ENCODE measurements around the gene BBS5.
"Not testable (repeated sequence)": the region's sequence is repeated elsewhere in the genome, so short reads cannot be mapped to it uniquely, and the experiment has no call there.

BBS5 gene

DNA sequence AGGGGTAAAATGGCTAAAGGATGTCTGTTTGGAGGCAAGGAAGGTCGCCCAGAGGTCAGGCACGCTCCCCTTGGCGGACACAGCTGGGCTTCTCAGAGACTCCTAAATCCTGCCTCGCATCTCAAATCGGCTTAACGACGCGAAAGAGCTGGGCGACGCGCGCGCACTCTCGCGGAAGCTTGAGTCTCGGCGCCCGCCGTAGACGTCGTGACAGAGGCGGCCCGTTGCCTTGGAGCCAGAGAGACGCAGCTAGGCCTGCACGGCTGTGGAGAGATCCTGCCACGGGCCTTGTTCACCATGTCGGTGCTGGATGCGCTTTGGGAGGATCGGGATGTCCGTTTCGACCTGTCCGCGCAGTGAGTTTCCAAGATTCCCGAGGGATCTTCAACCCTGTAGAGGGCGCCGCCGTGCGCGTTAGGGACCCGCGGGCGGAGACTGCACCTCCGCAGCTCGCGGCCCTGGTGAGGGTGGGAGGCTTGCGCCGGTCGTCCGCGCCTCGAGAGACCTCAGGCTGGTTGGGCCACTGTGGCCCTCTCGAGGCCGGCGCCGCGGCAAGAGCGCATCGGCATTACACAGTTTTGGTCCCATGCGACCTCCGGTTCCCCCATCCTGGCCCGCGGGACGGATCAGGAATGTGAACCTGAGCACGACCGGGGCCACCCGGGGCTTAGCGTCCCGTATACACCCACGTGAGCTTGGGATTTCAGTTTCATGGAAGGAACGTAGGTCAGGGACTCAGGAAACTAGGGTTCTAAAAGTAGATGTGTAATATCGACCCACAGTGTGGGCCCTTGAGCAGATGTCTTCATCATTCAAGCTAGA lies at the start of gene BBS5:
TSS of gene BBS5 (plus strand) at position 238 of the 822 bp plus-strand sequence. CDS start at position 298, 60 bp downstream.
- peak; percentile 94 for ATAC-seq
- no peaks in the 10 kb centered on the region for H3K27me3 Mint-ChIP-seq
- DNase-seq = peak; percentile 77
- peaks cover 18% of the 10 kb centered on the region for H3K4me1 Mint-ChIP-seq
- no peaks in the 10 kb centered on the region for H3K9me3 Mint-ChIP-seq
- H3K27ac Mint-ChIP-seq = peak within 1 kb of the TSS; percentile 48
- H3K36me3 Mint-ChIP-seq (ENCODE audit: low read depth) = no peaks in the 10 kb centered on the region
- peak within 1 kb of the TSS; percentile 88 for H3K4me3 Mint-ChIP-seq

DNA sequence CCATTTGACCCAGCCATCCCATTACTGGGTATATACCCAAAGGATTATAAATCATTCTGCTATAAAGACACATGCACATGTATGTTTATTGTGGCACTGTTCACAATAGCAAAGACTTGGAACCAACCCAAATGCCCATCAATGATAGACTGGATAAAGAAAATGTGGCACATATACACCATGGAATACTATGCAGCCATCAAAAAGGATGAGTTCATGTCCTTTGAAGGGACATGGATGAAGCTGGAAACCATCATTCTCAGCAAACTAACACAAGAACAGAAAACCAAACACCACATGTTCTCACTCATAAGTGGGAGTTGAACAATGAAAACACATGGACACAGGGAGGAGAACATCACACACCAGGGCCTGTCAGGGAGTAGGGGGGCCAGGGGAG lies 47.5 kb upstream of the BBS5 start:
- not testable (repeated sequence) for ATAC-seq, DNase-seq

DNA sequence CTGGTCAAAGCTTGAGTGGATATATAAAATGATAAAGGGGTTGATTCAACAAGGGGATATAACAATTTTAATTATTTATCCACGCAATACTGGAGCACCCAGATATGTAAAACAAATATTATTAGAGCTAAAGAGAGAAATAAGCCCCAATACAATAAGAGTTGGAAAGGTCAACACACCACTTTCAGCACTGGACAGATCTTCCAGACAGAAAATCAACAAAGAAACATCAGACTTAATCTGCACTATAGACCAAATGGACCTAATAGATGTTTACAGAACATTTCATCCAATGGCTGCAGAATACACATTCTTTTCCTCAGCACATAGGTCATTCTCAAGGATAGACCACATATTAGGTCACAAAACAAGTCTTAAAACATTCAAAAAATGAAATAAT lies 45.1 kb upstream of the BBS5 start:
- peaks cover 19% of the 10 kb centered on the region for H3K27me3 Mint-ChIP-seq
- H3K27ac Mint-ChIP-seq; ATAC-seq; DNase-seq; H3K4me1 Mint-ChIP-seq; H3K36me3 Mint-ChIP-seq (ENCODE audit: low read depth); H3K4me3 Mint-ChIP-seq; H3K9me3 Mint-ChIP-seq: not testable (repeated sequence)

More for the DNA sequence above, 47.5 kb upstream of the BBS5 start:
- not testable (repeated sequence) for H3K9me3 Mint-ChIP-seq; H3K4me3 Mint-ChIP-seq; H3K27ac Mint-ChIP-seq; H3K4me1 Mint-ChIP-seq; H3K36me3 Mint-ChIP-seq (ENCODE audit: low read depth)
- H3K27me3 Mint-ChIP-seq = peaks cover 14% of the 10 kb centered on the region

DNA sequence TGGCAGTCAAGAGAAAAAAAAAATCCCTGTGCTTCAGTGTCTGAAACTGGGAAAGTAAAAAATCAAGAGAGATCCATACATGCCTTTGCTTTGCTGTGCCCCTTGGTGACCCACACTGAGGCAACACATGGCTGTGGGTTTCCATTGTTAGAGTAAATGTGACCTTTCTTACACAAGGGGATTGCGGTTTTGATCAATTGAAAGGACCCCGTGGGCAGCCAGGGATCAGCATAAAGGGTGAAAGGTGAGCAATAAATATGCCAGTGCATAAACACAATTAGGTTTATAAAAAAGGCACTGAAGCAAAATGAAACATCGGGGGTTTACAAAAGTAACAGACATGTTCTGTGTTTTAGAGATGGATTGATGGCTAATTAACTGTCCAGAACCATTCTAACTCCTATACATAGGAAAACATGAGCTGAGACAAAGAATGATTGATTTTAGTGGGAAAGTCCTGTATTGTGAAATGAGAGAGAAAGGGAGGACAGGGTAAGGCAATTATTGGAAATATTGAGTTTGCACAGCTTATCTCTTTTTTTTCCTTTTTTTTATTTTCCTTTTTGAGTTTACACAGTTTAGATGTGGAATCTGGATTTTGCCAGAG lies 40.7 kb upstream of the BBS5 start:
- no peaks in the 10 kb centered on the region for H3K4me1 Mint-ChIP-seq
- H3K9me3 Mint-ChIP-seq = no peaks in the 10 kb centered on the region
- no peak overlapping the region for H3K27ac Mint-ChIP-seq
- no peak overlapping the region for H3K4me3 Mint-ChIP-seq
- DNase-seq (no peak), ATAC-seq (no peak)
- H3K27me3 Mint-ChIP-seq = peaks cover 34% of the 10 kb centered on the region
- no peaks in the 10 kb centered on the region for H3K36me3 Mint-ChIP-seq (ENCODE audit: low read depth)

DNA sequence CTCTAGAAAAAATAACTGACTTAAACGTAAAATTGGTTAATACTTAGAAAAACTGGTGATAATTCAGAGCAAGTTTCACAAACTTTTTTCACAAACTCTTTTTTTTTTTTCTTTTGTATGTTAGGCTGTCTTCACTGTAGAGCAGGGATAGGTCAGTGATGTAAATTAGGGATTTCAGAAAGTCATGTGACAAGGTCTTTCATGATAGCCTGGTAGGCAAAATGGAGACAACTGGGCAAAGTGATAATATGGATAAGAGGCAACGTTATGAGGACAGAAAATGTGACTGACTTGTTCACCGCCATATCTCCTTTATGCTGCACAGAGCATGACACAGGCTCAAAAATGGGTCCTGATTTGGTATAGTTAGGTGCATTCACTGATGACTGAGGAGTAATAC lies 39.4 kb upstream of the BBS5 start:
- Mint-ChIP-seq H3K4me1 (no peaks in the 10 kb centered on the region), H3K36me3 (ENCODE audit: low read depth) (no peaks in the 10 kb centered on the region), H3K27ac (no peak overlapping the region), H3K9me3 (no peaks in the 10 kb centered on the region), H3K27me3 (peaks cover 31% of the 10 kb centered on the region), H3K4me3 (no peak overlapping the region)
- ATAC-seq (no peak), DNase-seq (no peak)

DNA sequence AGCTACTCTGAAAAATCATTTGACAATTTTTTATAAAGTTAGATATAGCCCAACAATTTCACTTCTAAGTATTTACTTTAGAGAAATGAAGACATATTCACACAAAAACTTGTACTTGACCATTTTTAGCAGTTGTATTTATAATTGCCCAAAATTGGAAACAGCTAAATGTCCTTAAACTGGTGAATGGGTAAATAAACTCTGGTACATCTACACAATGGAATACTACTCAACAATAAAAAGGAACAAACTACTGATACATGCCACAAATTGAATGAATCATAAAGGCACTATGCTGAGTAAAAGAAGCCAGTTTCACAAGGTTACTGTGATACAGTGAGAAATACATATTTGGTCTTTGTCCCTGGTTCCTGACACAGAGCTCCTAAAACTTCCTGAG lies 32.8 kb upstream of the BBS5 start:
- Mint-ChIP-seq H3K4me1 (no peaks in the 10 kb centered on the region), H3K36me3 (ENCODE audit: low read depth) (no peaks in the 10 kb centered on the region), H3K4me3 (no peak overlapping the region), H3K9me3 (no peaks in the 10 kb centered on the region), H3K27me3 (peaks cover 8% of the 10 kb centered on the region), H3K27ac (no peak overlapping the region)
- ATAC-seq (no peak), DNase-seq (no peak)

DNA sequence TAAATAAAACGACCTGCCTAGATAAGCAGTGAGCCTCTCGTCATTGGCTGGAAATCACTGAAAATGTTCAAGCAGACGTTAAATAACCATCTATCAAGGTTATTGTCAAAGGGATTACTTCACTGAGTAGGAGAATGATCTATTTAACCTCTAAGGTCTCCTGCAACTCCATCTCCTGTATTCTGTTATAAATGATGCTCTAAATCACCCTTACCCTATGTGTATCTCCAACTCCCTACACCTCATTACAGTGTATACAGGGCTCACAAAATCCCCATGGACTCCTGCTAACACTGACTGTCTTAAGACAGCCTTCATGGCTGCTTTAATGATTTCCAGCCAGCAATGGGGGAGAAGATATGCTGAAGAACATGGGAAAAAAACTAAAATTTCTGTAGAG lies 31.0 kb upstream of the BBS5 start:
- Mint-ChIP-seq H3K4me3 (no peak overlapping the region), H3K27ac (no peak overlapping the region), H3K27me3 (peaks cover 4% of the 10 kb centered on the region), H3K4me1 (no peaks in the 10 kb centered on the region), H3K36me3 (ENCODE audit: low read depth) (no peaks in the 10 kb centered on the region), H3K9me3 (no peaks in the 10 kb centered on the region)
- DNase-seq (no peak), ATAC-seq (no peak)

DNA sequence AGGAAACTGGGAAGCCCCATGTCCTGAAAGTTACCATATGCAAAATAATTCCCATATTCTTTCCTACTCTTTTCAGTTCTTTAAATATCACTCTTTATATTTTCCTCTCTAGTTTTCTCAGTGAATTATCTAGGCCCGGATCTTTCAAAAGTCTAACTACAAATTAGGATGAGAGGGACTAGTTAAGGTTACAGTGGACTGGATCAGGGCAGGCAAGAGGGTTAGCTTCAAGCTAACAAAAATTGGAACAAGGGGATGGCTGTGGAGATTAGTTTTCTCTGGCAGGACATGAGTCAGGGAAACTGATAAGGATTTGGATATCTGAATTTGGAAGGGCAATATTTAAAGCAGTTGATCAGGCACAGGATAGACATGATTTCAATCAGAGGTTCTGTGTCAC lies 30.4 kb upstream of the BBS5 start:
- H3K27ac Mint-ChIP-seq = no peak overlapping the region
- DNase-seq (no peak), ATAC-seq (no peak)

DNA sequence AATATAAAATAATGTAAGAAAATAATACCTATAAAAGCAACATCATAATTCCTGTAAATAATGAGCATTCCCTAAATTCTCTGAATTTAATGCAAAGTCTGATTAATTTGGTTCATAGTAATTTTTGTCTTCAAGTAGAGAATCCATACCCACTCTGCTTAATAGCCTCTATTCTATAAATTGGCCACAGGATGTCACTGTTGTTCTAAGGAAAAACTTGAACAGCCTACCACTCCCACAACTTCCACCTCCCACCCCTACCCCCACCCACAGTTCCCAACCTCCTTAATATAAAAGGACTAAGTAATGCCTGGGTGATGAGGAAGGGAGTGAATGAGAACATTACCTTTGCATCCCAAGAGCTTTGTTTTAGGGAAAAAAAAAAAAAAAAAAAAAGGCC lies 27.2 kb upstream of the BBS5 start:
- no peaks in the 10 kb centered on the region for H3K9me3 Mint-ChIP-seq
- H3K27me3 Mint-ChIP-seq = peaks cover 4% of the 10 kb centered on the region
- H3K36me3 Mint-ChIP-seq (ENCODE audit: low read depth) = no peaks in the 10 kb centered on the region
- no peak for ATAC-seq
- H3K4me3 Mint-ChIP-seq = no peak overlapping the region
- no peaks in the 10 kb centered on the region for H3K4me1 Mint-ChIP-seq
- no peak overlapping the region for H3K27ac Mint-ChIP-seq
- DNase-seq = no peak

More for the DNA sequence above, 30.4 kb upstream of the BBS5 start:
- peaks cover 5% of the 10 kb centered on the region for H3K27me3 Mint-ChIP-seq
- H3K4me3 Mint-ChIP-seq = no peak overlapping the region
- H3K36me3 Mint-ChIP-seq (ENCODE audit: low read depth) = no peaks in the 10 kb centered on the region
- H3K9me3 Mint-ChIP-seq = no peaks in the 10 kb centered on the region
- no peaks in the 10 kb centered on the region for H3K4me1 Mint-ChIP-seq

DNA sequence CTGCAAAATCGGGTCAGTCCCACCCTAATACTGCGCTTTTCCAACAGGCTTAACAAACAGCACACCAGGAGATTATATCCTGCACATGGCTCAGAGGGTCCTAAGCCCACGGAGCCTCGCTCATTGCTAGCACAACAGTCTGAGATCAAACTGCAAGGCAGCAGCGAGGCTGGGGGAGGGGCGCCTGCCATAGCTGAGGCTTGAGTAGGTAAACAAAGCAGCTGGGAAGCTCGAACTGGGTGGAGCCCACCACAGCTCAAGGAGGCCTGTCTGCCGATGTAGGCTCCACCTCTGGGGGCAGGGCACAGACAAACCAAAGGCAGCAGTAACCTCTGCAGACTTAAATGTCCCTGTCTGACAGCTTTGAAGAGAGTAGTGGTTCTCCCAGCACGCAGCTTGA lies 26.2 kb upstream of the BBS5 start:
- not testable (repeated sequence) for H3K9me3 Mint-ChIP-seq; H3K4me1 Mint-ChIP-seq; DNase-seq; ATAC-seq; H3K27me3 Mint-ChIP-seq; H3K4me3 Mint-ChIP-seq; H3K36me3 Mint-ChIP-seq (ENCODE audit: low read depth); H3K27ac Mint-ChIP-seq

DNA sequence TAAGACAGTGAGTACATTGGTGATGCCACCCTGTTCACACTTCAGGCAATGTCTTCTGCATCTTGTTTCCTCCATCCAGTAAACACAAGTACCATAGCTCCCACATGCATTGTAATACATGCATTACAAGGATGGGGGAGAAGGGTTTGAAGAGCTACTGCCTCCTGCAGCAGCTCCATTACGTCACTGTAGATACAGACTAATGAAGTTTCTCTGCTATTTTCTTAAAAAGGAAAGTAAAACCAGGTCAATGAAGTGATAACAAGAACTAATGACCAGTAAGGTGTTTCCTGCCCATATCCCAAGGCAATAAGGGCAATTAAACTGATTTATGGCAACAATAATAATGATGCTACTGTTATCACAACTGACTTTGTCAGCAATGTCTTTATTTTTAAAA lies 18.2 kb upstream of the BBS5 start:
- Mint-ChIP-seq H3K27ac (no peak overlapping the region), H3K4me3 (no peak overlapping the region), H3K9me3 (no peaks in the 10 kb centered on the region), H3K27me3 (peaks cover 2% of the 10 kb centered on the region), H3K4me1 (no peaks in the 10 kb centered on the region), H3K36me3 (ENCODE audit: low read depth) (no peaks in the 10 kb centered on the region)
- DNase-seq (no peak), ATAC-seq (no peak)

DNA sequence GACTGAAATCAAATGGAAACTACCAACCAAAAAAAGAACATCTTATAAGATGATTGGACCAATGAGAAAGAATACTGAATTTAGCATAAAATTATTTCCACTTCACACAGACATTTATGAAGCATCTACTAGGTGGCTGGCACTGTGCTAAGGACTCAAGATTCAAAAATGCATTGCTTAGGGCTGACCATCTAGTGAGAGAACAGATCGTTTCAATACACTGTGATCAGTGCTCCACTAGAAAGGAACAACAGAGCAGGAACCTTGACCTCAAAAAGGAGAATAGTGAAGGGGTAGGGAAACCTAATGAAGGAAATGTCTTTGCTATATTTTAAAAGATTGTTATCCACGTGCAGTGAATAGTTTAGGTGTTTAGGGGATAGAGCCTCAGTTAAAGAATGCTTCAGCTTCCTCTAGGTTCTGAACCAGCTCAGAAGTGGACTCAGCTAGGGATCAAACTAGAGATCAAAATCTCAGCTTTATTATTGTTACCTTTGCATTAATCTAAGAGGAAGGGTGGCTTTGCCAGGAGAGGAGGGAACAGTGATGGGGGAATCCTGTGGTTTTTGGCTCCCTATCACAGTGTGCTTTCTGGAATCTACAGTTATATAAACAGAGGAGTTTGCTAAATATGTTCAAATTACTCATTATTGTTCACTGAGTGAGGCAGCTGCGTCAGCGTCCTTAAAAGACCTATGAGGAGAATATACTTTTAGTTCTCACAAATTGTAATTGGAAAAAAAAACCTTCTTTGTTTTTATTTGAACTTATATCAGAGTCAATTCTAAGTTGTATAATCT lies 16.2 kb upstream of the BBS5 start:
- no peaks in the 10 kb centered on the region for H3K9me3 Mint-ChIP-seq
- no peak overlapping the region for H3K27ac Mint-ChIP-seq
- H3K4me1 Mint-ChIP-seq = no peaks in the 10 kb centered on the region
- no peaks in the 10 kb centered on the region for H3K36me3 Mint-ChIP-seq (ENCODE audit: low read depth)
- no peak overlapping the region for H3K4me3 Mint-ChIP-seq
- no peaks in the 10 kb centered on the region for H3K27me3 Mint-ChIP-seq
- ATAC-seq (no peak), DNase-seq (no peak)

DNA sequence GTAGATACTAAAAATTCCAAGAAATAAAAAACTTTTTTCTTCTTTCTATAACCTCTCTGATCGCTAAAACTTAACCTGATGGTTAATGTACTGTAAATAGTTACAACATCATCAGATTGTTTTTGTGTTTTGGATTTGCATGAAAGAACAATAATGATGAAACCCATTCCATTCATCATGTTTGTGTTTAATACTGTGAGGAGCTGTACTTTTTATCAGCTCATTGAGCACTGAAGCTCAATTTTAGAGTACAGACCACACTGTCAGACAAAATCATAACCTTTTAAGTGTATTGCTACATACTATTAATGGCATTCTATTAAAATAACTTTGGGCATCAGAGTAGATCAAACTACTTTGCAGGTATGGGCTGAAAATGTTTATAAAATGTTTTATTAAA lies 14.8 kb upstream of the BBS5 start:
- ATAC-seq = no peak
- no peak overlapping the region for H3K27ac Mint-ChIP-seq
- H3K36me3 Mint-ChIP-seq (ENCODE audit: low read depth) = no peaks in the 10 kb centered on the region
- no peak for DNase-seq
- H3K4me1 Mint-ChIP-seq = no peaks in the 10 kb centered on the region
- H3K4me3 Mint-ChIP-seq = no peak overlapping the region
- no peaks in the 10 kb centered on the region for H3K27me3 Mint-ChIP-seq
- no peaks in the 10 kb centered on the region for H3K9me3 Mint-ChIP-seq

DNA sequence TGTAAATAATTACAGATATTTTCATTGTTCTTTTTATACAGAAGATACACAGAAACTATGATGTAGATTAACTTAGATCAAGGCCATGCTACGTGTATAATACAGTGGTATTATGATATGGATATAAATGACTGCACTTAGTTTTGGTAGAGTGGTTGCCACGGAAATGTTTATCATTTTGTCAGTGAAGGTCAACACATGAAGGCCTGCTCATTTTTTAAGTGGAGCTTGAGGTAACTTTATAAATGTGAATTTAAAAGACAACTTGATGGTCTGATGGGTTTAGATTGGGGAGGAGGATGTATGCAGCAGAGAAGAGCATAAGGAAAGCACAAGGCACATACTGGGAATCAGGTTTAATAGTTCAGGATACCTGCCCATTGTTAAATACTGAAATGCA lies 14.4 kb upstream of the BBS5 start:
- Mint-ChIP-seq H3K4me3 (no peak overlapping the region), H3K9me3 (no peaks in the 10 kb centered on the region), H3K27me3 (no peaks in the 10 kb centered on the region), H3K4me1 (no peaks in the 10 kb centered on the region), H3K27ac (no peak overlapping the region), H3K36me3 (ENCODE audit: low read depth) (no peaks in the 10 kb centered on the region)
- DNase-seq (no peak), ATAC-seq (peak; percentile 53)

DNA sequence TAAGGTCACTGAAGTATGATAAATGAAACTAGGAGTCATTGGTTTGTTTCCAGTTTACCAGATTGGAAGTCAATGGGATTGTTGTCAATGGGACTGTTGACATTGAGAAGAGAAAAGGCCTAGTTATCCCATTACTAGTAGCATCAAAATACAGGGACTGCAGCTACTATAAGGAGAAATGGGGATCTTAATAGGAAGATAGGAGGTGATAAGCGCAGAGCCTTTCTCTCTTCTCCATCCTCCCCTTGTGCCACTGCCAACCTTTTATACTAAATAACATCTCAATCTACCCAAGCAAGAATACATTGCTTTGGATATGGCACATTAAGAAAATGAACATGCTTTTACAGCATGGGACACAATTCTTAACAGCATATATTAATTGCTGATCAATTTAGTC lies 10.5 kb upstream of the BBS5 start:
- Mint-ChIP-seq H3K27ac (no peak overlapping the region), H3K36me3 (ENCODE audit: low read depth) (no peaks in the 10 kb centered on the region), H3K27me3 (no peaks in the 10 kb centered on the region), H3K9me3 (no peaks in the 10 kb centered on the region), H3K4me1 (no peaks in the 10 kb centered on the region), H3K4me3 (no peak overlapping the region)
- peak; percentile 20 for ATAC-seq
- no peak for DNase-seq
